GM23248 (cell line): ENCODE data around the gene SH3BGRL2. TPM values are rescaled to one million over a fixed set of nuclear protein-coding genes. Genes with fewer than 3 reads are reported as not detected.

ENCODE experiments used
- DNase-seq: peaks from one replicate; pipeline ENCODE4 v3.0.0-alpha.2; 2015
- H2AFZ ChIP-seq: fragments of 200-600 bp; sonication (generic); 2 replicates; pipeline ENCODE4 v1.6.1; 2016; ENCODE audit warnings: antibody characterized with exemption
- H3F3A ChIP-seq: fragments of 200-600 bp; sonication (generic); 2 replicates; pipeline ENCODE4 v1.6.1; 2016; ENCODE audit warnings: mild to moderate bottlenecking, antibody characterized with exemption, mixed run types; ENCODE audit not compliant: insufficient read depth
- H3K27ac ChIP-seq: fragments of 200-600 bp; sonication (generic); 2 replicates; pipeline ENCODE4 v1.5.1; 2016; ENCODE audit warnings: mild to moderate bottlenecking
- H3K27me3 ChIP-seq: fragments of 200-600 bp; sonication (generic); replicated peaks from 2 replicates; pipeline ENCODE4 v1.6.1; 2016; ENCODE audit warnings: mild to moderate bottlenecking; ENCODE audit not compliant: insufficient read depth
- H3K36me3 ChIP-seq: fragments of 200-600 bp; sonication (generic); 2 replicates; pipeline ENCODE4 v1.6.1; 2016; ENCODE audit warnings: low read depth, mild to moderate bottlenecking
- H3K4me1 ChIP-seq: fragments of 200-600 bp; sonication (generic); 2 replicates; pipeline ENCODE4 v1.6.1; 2016; ENCODE audit warnings: mild to moderate bottlenecking; ENCODE audit not compliant: insufficient read depth
- H3K4me2 ChIP-seq: fragments of 200-600 bp; sonication (generic); one replicate; pipeline ENCODE4 v1.6.1; 2016; ENCODE audit warnings: mild to moderate bottlenecking; ENCODE audit not compliant: unreplicated experiment
- H3K4me3 ChIP-seq: fragments of 200-600 bp; sonication (generic); 2 replicates; pipeline ENCODE4 v1.5.1; 2016; ENCODE audit warnings: mild to moderate bottlenecking
- H3K79me2 ChIP-seq: fragments of 200-600 bp; sonication (generic); 2 replicates; pipeline ENCODE4 v1.6.1; 2016; ENCODE audit warnings: mild to moderate bottlenecking; ENCODE audit not compliant: insufficient read depth
- H3K9ac ChIP-seq: fragments of 200-600 bp; sonication (generic); 2 replicates; pipeline ENCODE4 v1.6.1; 2016; ENCODE audit warnings: mild to moderate bottlenecking
- H3K9me2 ChIP-seq: fragments of 200-600 bp; sonication (generic); 2 replicates; pipeline ENCODE4 v1.6.1; 2016; ENCODE audit warnings: mixed run types, mild to moderate bottlenecking, moderate library complexity; ENCODE audit not compliant: insufficient read depth
- H3K9me3 ChIP-seq: fragments of 200-600 bp; sonication (generic); one replicate; pipeline ENCODE4 v1.6.1; 2017; ENCODE audit warnings: low read depth
- H4K20me1 ChIP-seq: fragments of 200-600 bp; sonication (generic); 2 replicates; pipeline ENCODE4 v1.6.0; 2016; ENCODE audit not compliant: insufficient read depth
- EZH2 ChIP-seq: fragments of 200-600 bp; sonication (generic); IDR thresholded peaks from 2 replicates; pipeline ENCODE4 v1.6.1; 2018; ENCODE audit warnings: antibody characterized with exemption, mild to moderate bottlenecking; ENCODE audit not compliant: insufficient read depth, poor library complexity, severe bottlenecking
- EZH2phosphoT487 ChIP-seq: fragments of 200-600 bp; sonication (generic); IDR thresholded peaks from 2 replicates; pipeline ENCODE4 v1.6.1; 2018; ENCODE audit warnings: antibody characterized with exemption, moderate library complexity, mild to moderate bottlenecking, low read depth; ENCODE audit not compliant: insufficient read depth
- WGBS, 2 experiments: methylation state at CpG; one replicate each; pipeline ENCODE4 v1.1.6; 2015 to 2017; ENCODE audit warnings: low lambda C conversion rate in 2 of 2, low coverage in 1 of 2; ENCODE audit errors: missing lambda C conversion rate in 2 of 2; 5-methylcytosine and 5-hydroxymethylcytosine counted together
- in situ Hi-C: fragments of 300-500 bp; cut with MboI; formaldehyde crosslinking; loops from 2 replicates; pipeline ENCODE4 v1.15.0; 2020
- polyA plus RNA-seq: library from polyadenylated mRNA; unstranded; fragments of >200 nt; fragmentation: Nextera tagmentation; extraction: Ambion mirVana; gene quantifications from 2 replicates; pipeline ENCODE4 v1.2.1, GENCODE V29; 2016
- total RNA-seq: library from RNA; depleted of rRNA; stranded (reverse); fragments of >200 nt; shearing (Covaris generic); gene quantifications from 2 replicates; pipeline ENCODE4 v1.2.3, GENCODE V29; 2014

SH3BGRL2 gene
- total and polyA plus RNA-seq, 2 experiments from 2014 or later = 1.1 to 2.2 TPM

DNA sequence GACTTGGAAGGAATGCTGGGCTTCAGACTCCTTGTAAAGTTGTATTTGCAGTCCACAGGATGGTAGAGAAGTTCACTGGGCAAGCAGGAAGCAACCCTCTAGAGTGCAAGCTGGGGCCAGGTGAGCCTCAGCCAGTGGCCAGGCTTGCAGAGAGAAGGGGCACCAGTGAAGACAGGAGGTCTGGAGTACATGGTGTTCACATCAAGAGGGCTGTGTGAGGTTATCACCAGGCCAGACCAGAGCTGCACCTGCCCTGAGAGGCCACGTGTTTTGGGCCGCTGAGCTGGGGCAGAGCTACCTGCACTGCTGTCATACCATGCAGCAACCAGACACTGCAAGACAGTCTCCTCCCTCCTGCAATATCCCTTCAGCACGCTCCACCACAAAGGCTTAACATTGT lies 79.0 kb downstream of the SH3BGRL2 start:
- H3K27ac ChIP-seq = no peak overlapping the region
- no peak overlapping the region for H3K4me3 ChIP-seq
- 75 to 81% methylated on average over 3 of the region's 3 CpGs for WGBS, 2 experiments
- H4K20me1 ChIP-seq = no peaks in the 10 kb centered on the region
- H3K9ac ChIP-seq = no peak overlapping the region
- no peak overlapping the region for H2AFZ ChIP-seq
- H3K79me2 ChIP-seq = no peaks in the 10 kb centered on the region
- in situ Hi-C loops = no loop called here
- H3K9me3 ChIP-seq = no peaks in the 10 kb centered on the region
- no peak for DNase-seq
- peaks cover 3% of the 10 kb centered on the region; the same call in 1 of the 2 replicates for H3K4me1 ChIP-seq
- no peaks in the 10 kb centered on the region for H3F3A ChIP-seq
- TF ChIP-seq EZH2 (no peak), EZH2phosphoT487 (no peak)
- H3K9me2 ChIP-seq = no peaks in the 10 kb centered on the region
- no peaks in the 10 kb centered on the region for H3K27me3 ChIP-seq
- H3K4me2 ChIP-seq = no peak overlapping the region
- H3K36me3 ChIP-seq = no peaks in the 10 kb centered on the region

DNA sequence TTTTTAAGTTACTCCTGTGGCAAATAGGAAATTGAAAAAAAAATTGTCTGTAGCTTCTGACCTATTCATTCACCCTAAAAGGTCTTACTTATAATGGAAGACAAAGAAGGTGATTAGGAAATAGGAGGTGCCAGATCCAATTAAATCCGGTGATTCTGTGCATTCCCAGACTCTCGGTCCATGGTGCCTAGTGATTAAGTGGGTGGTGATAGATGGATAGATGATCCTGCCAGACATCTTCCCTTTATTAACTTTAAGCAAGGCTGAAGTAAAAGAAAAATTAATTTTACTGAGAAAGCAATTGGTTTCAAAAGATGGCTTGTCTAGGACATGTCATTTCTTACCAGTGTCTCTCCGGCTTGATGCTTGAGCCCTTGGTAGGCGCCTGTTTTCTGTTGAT lies 80.0 kb downstream of the SH3BGRL2 start:
- Histone ChIP-seq H3K9me2 (no peaks in the 10 kb centered on the region), H3K4me3 (no peak overlapping the region), H4K20me1 (no peaks in the 10 kb centered on the region), H3K9me3 (no peaks in the 10 kb centered on the region), H3K27me3 (no peaks in the 10 kb centered on the region), H2AFZ (0 out of 2 replicates have a peak overlapping the region, but pooled peaks have one; percentile 24), H3K9ac (no peak overlapping the region), H3K4me1 (peaks cover 3% of the 10 kb centered on the region; the same call in 1 of the 2 replicates), H3K27ac (no peak overlapping the region), H3K36me3 (no peaks in the 10 kb centered on the region), H3K79me2 (no peaks in the 10 kb centered on the region), H3F3A (no peaks in the 10 kb centered on the region), H3K4me2 (no peak overlapping the region)
- WGBS, 2 experiments = 32 to 38% methylated on average over 4 of the region's 4 CpGs
- TF ChIP-seq EZH2 = no peak
- TF ChIP-seq EZH2phosphoT487 = no peak
- no peak for DNase-seq
- in situ Hi-C loops = no loop called here

DNA sequence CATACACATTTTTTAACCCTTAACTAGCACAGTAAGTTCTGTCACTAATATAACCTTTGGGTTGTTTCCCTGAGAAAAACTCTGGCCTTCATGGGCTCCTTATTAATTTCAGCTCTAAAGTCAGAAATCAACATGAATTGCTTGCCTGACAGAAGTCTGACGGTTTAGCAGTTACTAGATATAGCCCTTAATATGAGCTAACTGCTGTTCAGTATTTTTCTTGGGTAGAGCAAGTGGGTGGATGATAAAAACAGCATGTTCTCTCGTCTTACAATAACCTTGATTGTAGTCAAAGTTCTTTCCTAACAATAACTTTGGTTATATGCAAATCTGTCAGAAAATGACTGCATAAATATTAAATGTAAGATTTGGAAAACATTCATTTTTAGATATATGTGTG lies 81.0 kb downstream of the SH3BGRL2 start:
- 43% methylated on average over 2 of the region's 2 CpGs for WGBS, 2 experiments
- no peak overlapping the region for H3K9ac ChIP-seq
- H3K36me3 ChIP-seq = no peaks in the 10 kb centered on the region
- no peaks in the 10 kb centered on the region for H3K9me3 ChIP-seq
- DNase-seq = no peak
- no peaks in the 10 kb centered on the region for H3F3A ChIP-seq
- H3K4me1 ChIP-seq = peaks cover 3% of the 10 kb centered on the region; the same call in 1 of the 2 replicates
- H3K4me2 ChIP-seq = no peak overlapping the region
- no peak overlapping the region for H3K4me3 ChIP-seq
- TF ChIP-seq EZH2 = no peak
- no peaks in the 10 kb centered on the region for H3K79me2 ChIP-seq
- no peaks in the 10 kb centered on the region for H4K20me1 ChIP-seq
- in situ Hi-C loops = no loop called here
- no peaks in the 10 kb centered on the region for H3K9me2 ChIP-seq
- H3K27ac ChIP-seq = no peak overlapping the region
- no peak overlapping the region for H2AFZ ChIP-seq
- H3K27me3 ChIP-seq = no peaks in the 10 kb centered on the region

DNA sequence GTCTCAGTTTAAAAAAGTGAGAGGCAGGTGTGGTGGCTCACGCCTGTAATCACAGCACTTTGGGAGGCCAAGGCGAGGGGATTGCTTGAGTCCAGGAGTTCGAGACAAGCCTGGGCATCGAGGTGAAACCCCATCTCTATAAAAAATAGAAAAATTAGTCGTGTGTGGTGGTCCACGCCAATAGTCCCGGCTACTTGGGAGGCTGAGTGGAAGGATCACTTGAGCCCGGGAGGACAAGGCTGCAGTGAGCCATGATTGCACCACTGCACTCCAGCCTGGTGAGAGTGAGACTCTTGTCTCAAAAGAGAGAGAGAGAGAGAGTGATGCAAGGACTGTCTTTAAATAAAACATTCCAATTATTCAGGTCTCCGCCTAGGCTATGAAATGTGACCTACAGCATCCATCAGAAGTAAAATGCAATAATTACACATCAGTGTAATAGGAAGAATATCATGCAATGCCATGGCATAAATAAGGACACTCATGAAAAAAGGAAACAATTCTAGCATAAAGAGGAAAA lies 81.5 kb downstream of the SH3BGRL2 start:
- no peaks in the 10 kb centered on the region for H3K36me3 ChIP-seq
- H3K27me3 ChIP-seq = no peaks in the 10 kb centered on the region
- H3K4me3 ChIP-seq = no peak overlapping the region
- H2AFZ ChIP-seq = no peak overlapping the region
- H3K4me2 ChIP-seq = no peak overlapping the region
- no peak for DNase-seq
- no peaks in the 10 kb centered on the region for H3F3A ChIP-seq
- in situ Hi-C loops = no loop called here
- no peak overlapping the region for H3K27ac ChIP-seq
- H3K9me2 ChIP-seq = no peaks in the 10 kb centered on the region
- 83 to 87% methylated on average over 9 of the region's 9 CpGs for WGBS, 2 experiments
- H3K9me3 ChIP-seq = no peaks in the 10 kb centered on the region
- H4K20me1 ChIP-seq = no peaks in the 10 kb centered on the region
- TF ChIP-seq EZH2phosphoT487 (no peak), EZH2 (no peak)
- H3K9ac ChIP-seq = no peak overlapping the region
- H3K79me2 ChIP-seq = no peaks in the 10 kb centered on the region
- peaks cover 3% of the 10 kb centered on the region; the same call in 1 of the 2 replicates for H3K4me1 ChIP-seq

DNA sequence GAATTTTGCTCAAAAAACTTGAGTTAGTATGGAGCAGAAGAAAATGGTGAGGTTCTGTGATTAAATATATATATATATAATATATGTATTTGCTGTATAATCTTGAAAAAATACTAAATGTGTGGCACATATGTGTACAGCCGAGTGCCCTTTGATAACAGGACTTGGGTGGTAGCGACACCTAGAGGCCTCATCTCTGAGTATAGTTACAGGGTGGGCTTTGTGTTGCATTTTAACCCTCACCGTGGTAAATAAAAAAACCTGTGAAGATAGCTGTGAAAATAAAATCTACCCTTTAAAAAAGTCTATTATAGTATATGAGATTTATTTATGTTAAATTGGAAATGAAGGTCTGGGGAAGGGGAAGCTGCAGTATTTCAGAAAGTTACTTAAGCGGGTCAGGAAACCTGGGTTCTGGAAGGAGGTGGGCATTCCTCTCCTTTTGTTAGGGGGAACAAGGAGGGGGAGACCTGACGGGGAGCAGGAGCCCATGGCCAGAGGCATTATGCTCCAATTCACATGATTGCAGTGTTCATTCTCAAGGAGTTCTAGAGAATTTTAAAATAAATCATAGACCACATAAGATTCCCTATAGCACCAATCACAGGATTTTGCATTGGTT lies 82.7 kb downstream of the SH3BGRL2 start:
- DNase-seq = peak; percentile 41
- H3K27me3 ChIP-seq = no peaks in the 10 kb centered on the region
- peaks cover 6% of the 10 kb centered on the region for H3F3A ChIP-seq
- no peaks in the 10 kb centered on the region for H3K9me3 ChIP-seq
- H2AFZ ChIP-seq = no peak overlapping the region
- H3K9me2 ChIP-seq = no peaks in the 10 kb centered on the region
- 39 to 47% methylated on average over 5 of the region's 5 CpGs for WGBS, 2 experiments
- TF ChIP-seq EZH2phosphoT487 (no peak), EZH2 (no peak)
- H4K20me1 ChIP-seq = no peaks in the 10 kb centered on the region
- in situ Hi-C loops = no loop called here
- no peaks in the 10 kb centered on the region for H3K36me3 ChIP-seq
- H3K27ac ChIP-seq = no peak overlapping the region
- H3K79me2 ChIP-seq = no peaks in the 10 kb centered on the region
- no peak overlapping the region for H3K4me3 ChIP-seq
- peaks cover 7% of the 10 kb centered on the region for H3K4me1 ChIP-seq
- H3K4me2 ChIP-seq = no peak overlapping the region
- H3K9ac ChIP-seq = no peak overlapping the region
